GM20431 (cell line): ENCODE data around the gene CSTF2T.

ENCODE experiments used
- in situ Hi-C: fragments of 300-500 bp; cut with MseI, MboI; formaldehyde crosslinking; loops from one replicate; pipeline ENCODE4 v1.15.0; 2020; ENCODE audit warnings: low sequenced_read_pairs; ENCODE audit not compliant: unreplicated experiment

CSTF2T gene

GRCh38 chr10:51699475-51700227 is at the start of gene CSTF2T:
CSTF2T (minus strand) TSS chr10:51699595; CDS start chr10:51699549, 46 bp downstream.
- in situ Hi-C loops, result no loop called here

DNA sequence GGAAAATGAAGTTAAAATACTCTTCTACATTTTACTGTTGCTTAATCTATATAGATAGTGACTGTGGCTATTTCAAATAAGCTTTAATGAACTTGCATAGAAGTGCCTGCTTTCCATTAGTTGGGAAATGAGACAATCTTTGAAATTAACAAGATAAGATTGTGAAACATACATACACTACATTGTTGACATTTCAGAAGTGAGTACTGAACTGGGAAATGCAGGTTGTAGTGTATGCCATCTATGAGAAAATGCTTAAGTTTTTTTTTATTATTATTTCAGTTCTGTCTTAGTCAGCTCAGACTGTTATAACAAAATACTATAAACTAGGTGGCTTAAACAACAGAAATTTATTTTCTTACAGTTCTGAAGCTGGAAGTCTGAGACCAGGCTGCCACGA is 49.6 kb upstream of the CSTF2T start:
- in situ Hi-C loops, result no loop called here

- in situ Hi-C loops, result no loop called here
Measured at GRCh38 chr10:51747216-51747615, 47.8 kb upstream of the CSTF2T start.

- in situ Hi-C loops, result no loop called here
Measured at GRCh38 chr10:51745397-51745796, 46.0 kb upstream of the CSTF2T start.

DNA sequence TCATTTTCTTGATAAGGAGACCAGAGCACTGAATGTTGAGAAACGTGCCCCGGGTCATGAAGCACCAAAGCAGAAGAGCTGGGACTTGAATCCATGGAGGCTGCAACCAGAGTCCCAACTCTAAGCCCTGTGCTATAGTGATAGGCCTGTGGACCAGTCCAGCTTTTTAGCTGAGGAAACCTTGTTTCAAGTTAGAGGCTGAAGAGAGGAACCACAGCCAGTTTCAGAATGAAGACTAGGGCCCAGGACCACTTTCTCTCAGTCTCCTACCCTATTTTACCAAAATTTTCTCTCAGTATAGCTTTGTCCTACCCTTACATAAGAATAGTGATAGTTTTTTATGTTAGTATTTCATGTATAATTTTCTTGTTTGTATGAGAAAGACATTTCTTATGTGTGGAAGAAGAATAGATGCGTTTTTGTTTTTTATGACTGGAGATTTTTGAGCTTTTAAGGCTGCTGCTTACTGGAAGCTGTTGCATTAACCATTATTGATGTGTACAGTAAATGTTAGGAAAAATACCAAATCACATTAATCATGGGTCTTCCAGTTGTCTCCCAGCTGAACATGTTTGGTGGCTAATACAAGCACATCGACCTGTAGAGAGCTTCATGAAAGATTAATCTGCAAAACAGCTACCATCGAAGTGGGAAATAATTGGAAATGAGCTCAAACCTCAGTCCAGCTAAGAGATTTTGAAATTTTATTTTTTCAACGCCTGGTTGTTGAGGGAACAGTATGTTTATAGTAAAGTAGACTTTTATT is 45.0 kb upstream of the CSTF2T start:
- in situ Hi-C loops, result no loop called here

DNA sequence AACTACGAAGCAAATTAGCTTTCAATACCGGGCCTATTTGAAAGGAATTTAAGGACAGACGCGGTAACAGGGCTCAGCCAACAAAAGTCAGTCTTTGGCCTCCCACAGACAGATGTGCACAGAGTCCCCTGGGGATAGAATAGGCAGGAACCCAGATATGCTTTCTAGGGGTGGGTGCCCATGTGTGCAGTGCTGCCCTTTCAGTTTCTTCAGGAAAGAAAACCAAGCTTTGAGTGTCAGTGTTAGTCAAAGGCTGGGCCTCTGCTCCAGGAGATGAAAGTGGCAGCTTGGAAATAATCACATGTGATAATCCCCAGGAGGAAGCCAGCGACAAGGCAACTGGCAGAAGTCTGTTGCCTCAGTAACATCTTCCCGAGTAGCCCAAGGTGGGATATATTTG is 43.8 kb upstream of the CSTF2T start:
- in situ Hi-C loops, result no loop called here

GRCh38 chr10:51733057-51733456 is 33.7 kb upstream of the CSTF2T start:
- in situ Hi-C loops, result no loop called here

- in situ Hi-C loops, result no loop called here
Measured at GRCh38 chr10:51729822-51730555, 30.6 kb upstream of the CSTF2T start.

GRCh38 chr10:51724038-51724437 is 24.6 kb upstream of the CSTF2T start:
- in situ Hi-C loops, result no loop called here

- in situ Hi-C loops, result no loop called here
Measured at GRCh38 chr10:51718804-51719291, 19.5 kb upstream of the CSTF2T start.

DNA sequence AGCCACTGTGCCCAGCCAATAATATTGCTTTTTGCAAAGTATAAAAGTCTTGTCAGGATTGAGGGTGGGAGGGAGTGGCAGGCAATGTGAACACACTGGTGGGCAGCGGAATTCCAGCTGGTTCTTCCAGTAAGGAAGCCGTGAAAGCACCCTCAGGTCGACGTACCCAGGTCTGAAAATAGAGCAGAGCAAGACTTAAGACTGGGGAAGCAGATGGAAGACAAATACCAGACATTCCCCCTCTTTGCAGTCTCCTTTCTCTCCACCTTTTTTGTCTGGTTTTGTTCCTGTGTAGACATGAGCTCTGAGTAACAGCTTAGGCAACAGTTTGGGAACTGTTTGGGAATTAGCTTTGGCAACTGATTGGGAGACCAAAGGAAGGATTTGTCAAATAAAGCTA is 17.6 kb upstream of the CSTF2T start:
- in situ Hi-C loops, result no loop called here

- in situ Hi-C loops, result no loop called here
Measured at GRCh38 chr10:51711519-51711891, 12.1 kb upstream of the CSTF2T start.

- in situ Hi-C loops, result no loop called here
Measured at GRCh38 chr10:51709324-51709972, 10.1 kb upstream of the CSTF2T start.

- in situ Hi-C loops, result no loop called here
Measured at GRCh38 chr10:51708609-51709008, 9.2 kb upstream of the CSTF2T start.

GRCh38 chr10:51707821-51708424 is 8.5 kb upstream of the CSTF2T start:
- in situ Hi-C loops, result no loop called here

DNA sequence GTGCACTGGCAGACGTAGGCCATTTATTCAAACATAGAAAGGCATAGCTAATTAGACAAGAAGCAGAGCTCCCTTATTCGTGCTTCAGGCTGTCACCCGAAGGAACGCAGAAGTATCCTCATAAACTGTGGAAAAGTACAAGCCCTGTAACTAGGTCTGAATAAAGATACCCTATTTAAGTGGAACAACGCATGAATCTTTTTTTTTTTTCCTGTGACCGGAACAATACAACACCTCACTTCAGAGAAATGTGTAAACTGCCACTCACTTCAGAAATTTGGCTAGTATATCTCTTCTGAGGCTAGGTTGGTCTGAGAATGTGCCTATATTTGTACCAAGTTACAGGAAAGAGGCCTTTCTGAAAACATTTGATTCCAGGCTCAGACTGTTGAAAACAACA is 8.0 kb upstream of the CSTF2T start:
- in situ Hi-C loops, result no loop called here

- in situ Hi-C loops, result no loop called here
Measured at GRCh38 chr10:51706225-51706624, 6.8 kb upstream of the CSTF2T start.

DNA sequence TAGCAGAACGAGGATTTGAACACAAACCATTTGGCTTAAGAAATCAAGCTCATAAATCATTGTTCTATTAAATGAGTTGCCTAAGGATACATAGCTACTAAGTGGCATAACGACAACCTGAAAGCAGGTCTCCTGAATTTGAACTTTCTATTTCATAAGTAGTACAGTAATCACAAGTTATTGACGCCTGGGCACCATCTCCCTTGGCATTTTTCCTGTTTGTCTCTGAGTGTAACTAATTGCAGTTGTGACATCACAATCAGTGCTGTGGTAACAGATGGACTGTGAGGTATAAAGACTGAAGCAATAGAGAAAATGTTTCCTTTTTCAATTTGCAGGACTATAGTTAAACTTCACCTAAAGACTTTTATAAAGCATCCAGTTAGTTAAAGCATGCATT is 6.4 kb upstream of the CSTF2T start:
- in situ Hi-C loops, result no loop called here

GRCh38 chr10:51700228-51700817 is 928 bp upstream of the CSTF2T start:
- in situ Hi-C loops, result no loop called here

- in situ Hi-C loops, result no loop called here
Measured at GRCh38 chr10:51699145-51699474, 285 bp downstream of the CSTF2T start.
